Dendritic cell treated with granulocyte-macrophage colony-stimulating factor and Interleukin-4, amounts not matched to agents 40 ng/mL and 50 ng/mL, for 4 days (primary cell): ENCODE measurements around the gene MAPK14.
A peak's percentile ranks its signal among the peaks of the same experiment; 100 is the strongest.

Source experiments
- H3K27ac Mint-ChIP-seq: one replicate; pipeline ENCODE4 v1.8.0; 2022; ENCODE audit warnings: mild to moderate bottlenecking, mixed read lengths
- H3K27me3 Mint-ChIP-seq: one replicate; pipeline ENCODE4 v1.8.0; 2022; ENCODE audit warnings: mild to moderate bottlenecking, mixed read lengths
- H3K36me3 Mint-ChIP-seq: one replicate; pipeline ENCODE4 v1.8.0; 2022; ENCODE audit warnings: low read depth, mixed read lengths
- H3K4me1 Mint-ChIP-seq: one replicate; pipeline ENCODE4 v1.8.0; 2022; ENCODE audit warnings: low read depth, mixed read lengths
- H3K4me3 Mint-ChIP-seq: one replicate; pipeline ENCODE4 v1.8.0; 2022; ENCODE audit warnings: mild to moderate bottlenecking, moderate library complexity, mixed read lengths
- H3K9me3 Mint-ChIP-seq: one replicate; pipeline ENCODE4 v1.8.0; 2022; ENCODE audit warnings: mixed read lengths
- intact Hi-C: fragments of 100-400 bp; cut with micrococcal nuclease; formaldehyde crosslinking; loops from one replicate; pipeline ENCODE4 v1.15.0; 2022

MAPK14 gene

DNA sequence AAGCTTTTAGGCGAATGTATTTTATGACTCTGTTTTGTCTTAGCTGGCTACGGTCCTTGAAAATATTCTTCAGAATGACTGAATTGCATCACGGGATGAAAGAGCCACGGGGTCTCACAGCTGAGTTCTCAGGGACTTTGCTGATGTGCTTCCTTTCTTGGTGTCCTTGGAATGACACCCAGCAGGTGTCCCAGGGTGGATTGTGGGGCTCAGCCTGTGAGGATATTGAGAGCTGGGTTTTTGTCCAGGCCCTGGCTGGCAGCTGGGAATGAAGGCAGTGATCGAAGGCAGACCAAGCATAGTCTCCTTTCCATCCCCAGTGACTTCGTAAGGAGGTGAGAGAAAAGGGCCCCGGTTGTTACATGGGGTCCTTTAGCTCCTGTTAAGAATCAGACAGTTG lies 83.9 kb downstream of the MAPK14 start:
- no peaks in the 10 kb centered on the region for H3K27me3 Mint-ChIP-seq
- no peaks in the 10 kb centered on the region for H3K9me3 Mint-ChIP-seq
- H3K4me3 Mint-ChIP-seq = no peak overlapping the region
- peaks cover 69% of the 10 kb centered on the region for H3K36me3 Mint-ChIP-seq
- intact Hi-C loops = no loop called here
- peaks cover 22% of the 10 kb centered on the region for H3K4me1 Mint-ChIP-seq
- H3K27ac Mint-ChIP-seq = peak overlapping the region; percentile 51

DNA sequence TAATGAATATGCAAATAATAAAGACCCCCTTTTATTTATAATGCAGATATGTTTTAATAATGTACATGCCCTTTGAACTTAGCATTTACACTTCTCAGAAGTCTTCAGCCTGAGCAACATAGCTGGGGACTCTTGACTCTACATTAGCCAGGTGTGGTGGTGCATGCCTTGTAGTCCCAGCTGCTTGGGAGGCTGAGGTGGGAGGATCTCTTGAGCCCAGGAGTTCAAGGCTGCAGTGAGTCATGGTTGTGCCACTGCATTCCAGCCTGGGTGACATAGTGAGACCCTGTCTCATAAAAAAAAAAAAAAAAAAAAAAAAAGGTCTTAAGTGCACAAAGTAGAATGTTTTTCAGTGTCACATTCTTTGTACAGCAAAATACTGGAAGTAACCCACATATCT lies 85.4 kb downstream of the MAPK14 start:
- intact Hi-C loops = no loop called here

DNA sequence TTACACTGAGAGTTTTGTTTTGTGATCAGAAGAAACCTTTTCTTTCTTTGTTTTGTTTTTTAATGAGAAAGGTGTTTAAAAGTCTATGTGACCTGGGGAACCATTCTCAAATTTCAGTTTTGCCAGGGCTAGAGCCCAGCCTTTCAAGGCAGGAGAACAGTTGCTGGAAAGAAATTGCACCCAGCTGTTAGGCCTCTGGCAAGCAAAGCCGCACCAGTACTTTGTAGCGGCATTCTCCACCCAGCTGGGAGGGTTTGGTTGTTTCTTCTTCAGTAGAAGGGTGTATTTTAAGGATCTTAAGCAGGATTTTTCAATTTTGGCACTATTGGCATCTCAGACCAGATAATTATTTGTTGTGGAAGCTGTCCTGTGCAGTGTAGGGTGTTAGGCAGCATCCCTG lies 86.1 kb downstream of the MAPK14 start:
- Mint-ChIP-seq H3K4me1 (peaks cover 38% of the 10 kb centered on the region), H3K4me3 (no peak overlapping the region), H3K27ac (no peak overlapping the region), H3K36me3 (peaks cover 69% of the 10 kb centered on the region), H3K9me3 (no peaks in the 10 kb centered on the region), H3K27me3 (no peaks in the 10 kb centered on the region)
- intact Hi-C loops = no loop called here

More for the DNA sequence above, 85.4 kb downstream of the MAPK14 start:
- H3K9me3 Mint-ChIP-seq = no peaks in the 10 kb centered on the region
- H3K4me1 Mint-ChIP-seq = peaks cover 32% of the 10 kb centered on the region
- H3K4me3 Mint-ChIP-seq = no peak overlapping the region
- H3K27me3 Mint-ChIP-seq = no peaks in the 10 kb centered on the region
- H3K27ac Mint-ChIP-seq = no peak overlapping the region
- peaks cover 69% of the 10 kb centered on the region for H3K36me3 Mint-ChIP-seq

GRCh38 chr6:36114798-36115408 lies 87.3 kb downstream of the MAPK14 start:
- Mint-ChIP-seq H3K4me3 (no peak overlapping the region), H3K4me1 (peaks cover 50% of the 10 kb centered on the region), H3K27me3 (no peaks in the 10 kb centered on the region), H3K9me3 (no peaks in the 10 kb centered on the region), H3K36me3 (peaks cover 65% of the 10 kb centered on the region), H3K27ac (no peak overlapping the region)
- intact Hi-C loops = no loop called here

DNA sequence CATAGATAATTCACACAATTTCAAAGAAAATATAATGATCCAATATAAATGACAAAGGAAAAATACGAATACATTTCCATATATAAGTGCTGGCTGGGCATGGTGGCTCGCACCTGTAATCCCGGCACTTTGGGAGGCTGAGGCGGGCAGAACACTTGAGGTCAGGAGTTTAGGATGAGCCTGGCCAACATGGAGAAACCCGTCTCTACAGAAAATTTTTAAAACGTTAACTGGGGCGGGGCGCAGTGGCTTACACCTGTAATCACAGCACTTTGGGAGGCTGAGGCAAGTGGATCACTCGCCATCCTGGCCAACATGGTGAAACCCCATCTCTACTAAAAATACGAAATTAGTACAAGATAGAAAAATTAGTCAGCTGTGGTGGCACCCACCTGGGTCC lies 87.8 kb downstream of the MAPK14 start:
- no peaks in the 10 kb centered on the region for H3K27me3 Mint-ChIP-seq
- peaks cover 55% of the 10 kb centered on the region for H3K4me1 Mint-ChIP-seq
- H3K9me3 Mint-ChIP-seq = no peaks in the 10 kb centered on the region
- intact Hi-C loops = no loop called here
- no peak overlapping the region for H3K27ac Mint-ChIP-seq
- peaks cover 61% of the 10 kb centered on the region for H3K36me3 Mint-ChIP-seq
- no peak overlapping the region for H3K4me3 Mint-ChIP-seq

GRCh38 chr6:36116066-36116864 lies 88.7 kb downstream of the MAPK14 start:
- Mint-ChIP-seq H3K4me3 (no peak overlapping the region), H3K36me3 (peaks cover 53% of the 10 kb centered on the region), H3K9me3 (no peaks in the 10 kb centered on the region), H3K4me1 (peaks cover 64% of the 10 kb centered on the region), H3K27ac (no peak overlapping the region), H3K27me3 (no peaks in the 10 kb centered on the region)
- intact Hi-C loops = no loop called here

GRCh38 chr6:36116943-36117342 lies 89.3 kb downstream of the MAPK14 start:
- Mint-ChIP-seq H3K4me3 (no peak overlapping the region), H3K27ac (no peak overlapping the region), H3K9me3 (no peaks in the 10 kb centered on the region), H3K4me1 (peaks cover 64% of the 10 kb centered on the region), H3K27me3 (no peaks in the 10 kb centered on the region), H3K36me3 (peaks cover 48% of the 10 kb centered on the region)
- intact Hi-C loops = no loop called here

GRCh38 chr6:36117658-36118549 lies 90.3 kb downstream of the MAPK14 start:
- Mint-ChIP-seq H3K4me3 (no peak overlapping the region), H3K36me3 (peaks cover 51% of the 10 kb centered on the region), H3K27me3 (no peaks in the 10 kb centered on the region), H3K4me1 (peaks cover 71% of the 10 kb centered on the region), H3K27ac (peak overlapping the region; percentile 72), H3K9me3 (no peaks in the 10 kb centered on the region)
- intact Hi-C loops = no loop called here

GRCh38 chr6:36118550-36119107 lies 91.0 kb downstream of the MAPK14 start:
- Mint-ChIP-seq H3K9me3 (no peaks in the 10 kb centered on the region), H3K4me1 (peaks cover 77% of the 10 kb centered on the region), H3K4me3 (no peak overlapping the region), H3K27ac (peak overlapping the region; percentile 72), H3K27me3 (no peaks in the 10 kb centered on the region), H3K36me3 (peaks cover 51% of the 10 kb centered on the region)
- intact Hi-C loops = no loop called here

GRCh38 chr6:36119209-36119608 lies 91.6 kb downstream of the MAPK14 start:
- peaks cover 51% of the 10 kb centered on the region for H3K36me3 Mint-ChIP-seq
- H3K27me3 Mint-ChIP-seq = no peaks in the 10 kb centered on the region
- no peaks in the 10 kb centered on the region for H3K9me3 Mint-ChIP-seq
- H3K4me3 Mint-ChIP-seq = no peak overlapping the region
- peaks cover 77% of the 10 kb centered on the region for H3K4me1 Mint-ChIP-seq
- peak overlapping the region; percentile 72 for H3K27ac Mint-ChIP-seq
- intact Hi-C loops = no loop called here

- intact Hi-C loops = loop anchor here (5.0 kb wide), 1 partner anchor 242 kb away; no protein-coding TSS in a partner anchor
- Mint-ChIP-seq H3K9me3 (no peaks in the 10 kb centered on the region), H3K27ac (no peak overlapping the region), H3K36me3 (peaks cover 51% of the 10 kb centered on the region), H3K4me3 (no peak overlapping the region), H3K27me3 (no peaks in the 10 kb centered on the region), H3K4me1 (peaks cover 70% of the 10 kb centered on the region)
These were observed 92.4 kb downstream of the MAPK14 start for GRCh38 chr6:36120018-36120417.

GRCh38 chr6:36120539-36120938 lies 92.9 kb downstream of the MAPK14 start:
- H3K9me3 Mint-ChIP-seq = no peaks in the 10 kb centered on the region
- H3K4me1 Mint-ChIP-seq = peaks cover 69% of the 10 kb centered on the region
- H3K4me3 Mint-ChIP-seq = peak overlapping the region; percentile 41
- peak overlapping the region; percentile 87 for H3K27ac Mint-ChIP-seq
- H3K27me3 Mint-ChIP-seq = no peaks in the 10 kb centered on the region
- intact Hi-C loops = loop anchor here (5.0 kb wide), 1 partner anchor 242 kb away; no protein-coding TSS in a partner anchor
- H3K36me3 Mint-ChIP-seq = peaks cover 48% of the 10 kb centered on the region

DNA sequence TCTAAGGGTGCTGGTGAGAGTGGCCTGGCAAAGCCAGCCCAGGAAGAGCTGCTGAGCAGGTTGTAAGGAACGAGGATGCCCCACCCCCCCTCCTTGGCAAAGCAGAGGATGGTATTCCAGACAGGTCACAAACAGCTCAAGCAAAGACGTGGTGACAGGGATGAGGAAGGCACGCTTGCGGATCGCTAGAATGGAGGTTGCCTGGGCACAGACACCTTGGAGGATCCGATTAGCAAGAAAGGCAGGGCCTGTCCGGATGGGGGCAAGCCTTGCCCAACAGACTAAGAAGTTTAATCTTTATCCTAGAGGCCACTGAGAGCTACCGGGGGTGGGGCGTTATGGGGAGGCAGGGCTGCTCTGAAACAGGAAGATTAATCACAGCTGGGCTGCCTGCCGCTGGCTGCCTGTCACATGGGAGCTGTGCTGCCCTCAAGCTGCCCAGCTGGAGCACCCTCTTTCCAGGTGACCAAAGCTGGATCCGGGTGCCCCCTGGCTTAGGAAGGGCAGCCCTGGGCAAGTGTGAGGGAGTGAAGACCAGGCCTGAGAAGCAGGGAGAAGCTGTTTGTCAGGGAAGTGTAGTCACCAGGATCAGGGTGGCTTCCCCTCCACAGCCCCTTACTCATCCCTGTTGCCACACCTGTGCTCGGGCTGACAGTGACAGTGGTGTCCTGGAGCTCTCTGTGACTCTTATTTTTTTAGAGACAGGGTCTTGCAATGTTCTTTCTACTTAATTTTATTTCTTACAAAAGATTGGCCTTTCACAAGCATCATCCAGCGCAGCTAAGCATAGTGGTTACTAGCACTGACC lies 93.6 kb downstream of the MAPK14 start:
- intact Hi-C loops = loop anchor here (5.0 kb wide), 1 partner anchor 241 kb away; no protein-coding TSS in a partner anchor
- Mint-ChIP-seq H3K9me3 (no peaks in the 10 kb centered on the region), H3K4me3 (peak overlapping the region; percentile 41), H3K36me3 (peaks cover 43% of the 10 kb centered on the region), H3K4me1 (peaks cover 75% of the 10 kb centered on the region), H3K27ac (peak overlapping the region; percentile 87), H3K27me3 (no peaks in the 10 kb centered on the region)
